OCI-LY7 (cell line): Measurements from ENCODE around the gene TPRG1. TPM values are rescaled to one million over a fixed set of nuclear protein-coding genes. Genes with fewer than 3 reads are reported as not detected.

Source experiments
- BruUV-seq: library from RNA; stranded (reverse); fragments of 400-500 nt; replicated peaks from 2 replicates; lab custom pipeline; 2021; lab: Mats Ljungman, UMichigan
- CTCF ChIA-PET: fragments of 300-600 bp; sonication (Branson Sonifier 250); formaldehyde crosslinking; loops from one replicate; lab custom pipeline; 2022; ENCODE audit warnings: antibody characterized with exemption; ENCODE audit not compliant: unreplicated experiment; lab: Charles Lee
- POLR2A ChIA-PET: fragments of 300-600 bp; sonication (Branson Sonifier 250); formaldehyde crosslinking; loops from one replicate; lab custom pipeline; 2022; ENCODE audit warnings: antibody characterized with exemption; lab: Charles Lee
- DNase-seq: peaks from one replicate; pipeline ENCODE4 v3.0.0-alpha.2; 2015; ENCODE audit warnings: low spot score
- H2AFZ ChIP-seq: fragments of 200-600 bp; sonication (generic), shearing (Covaris generic); 2 replicates; pipeline ENCODE4 v1.6.1; 2014; ENCODE audit warnings: mild to moderate bottlenecking, antibody characterized with exemption, low read length, moderate library complexity
- H3K27ac ChIP-seq: fragments of 200-600 bp; sonication (generic); 2 replicates; pipeline ENCODE4 v1.5.1; 2014; ENCODE audit warnings: mixed run types, low read depth, mild to moderate bottlenecking, moderate library complexity, low read length, inconsistent platforms; ENCODE audit not compliant: poor library complexity, severe bottlenecking
- H3K36me3 ChIP-seq: fragments of 200-600 bp; sonication (generic); 2 replicates; pipeline ENCODE4 v1.6.1; 2014; ENCODE audit warnings: mild to moderate bottlenecking, antibody characterized with exemption, low read length, moderate library complexity, mixed read lengths; ENCODE audit not compliant: insufficient read depth
- H3K4me1 ChIP-seq: fragments of 200-600 bp; sonication (generic); 2 replicates; pipeline ENCODE4 v1.5.1; 2014; ENCODE audit warnings: mild to moderate bottlenecking, low read length; ENCODE audit not compliant: insufficient read depth, poor library complexity, severe bottlenecking
- H3K4me2 ChIP-seq: fragments of 200-600 bp; sonication (generic); 2 replicates; pipeline ENCODE4 v1.6.1; 2014; ENCODE audit warnings: mild to moderate bottlenecking, low read length
- H3K4me3 ChIP-seq: fragments of 200-600 bp; sonication (generic); 2 replicates; pipeline ENCODE4 v1.5.1; 2014; ENCODE audit warnings: mild to moderate bottlenecking, low read depth, low read length; ENCODE audit not compliant: poor library complexity, severe bottlenecking
- H3K79me2 ChIP-seq: fragments of 200-600 bp; sonication (generic); 2 replicates; pipeline ENCODE4 v1.6.1; 2016; ENCODE audit warnings: low read depth, mild to moderate bottlenecking, low read length, moderate library complexity, mixed read lengths; ENCODE audit not compliant: insufficient read depth
- H3K9me2 ChIP-seq: fragments of 200-600 bp; sonication (generic); 2 replicates; pipeline ENCODE4 v1.6.1; 2016; ENCODE audit warnings: mild to moderate bottlenecking, low read length, mixed read lengths; ENCODE audit not compliant: insufficient read depth
- H3K9me3 ChIP-seq: fragments of 200-600 bp; sonication (generic); 2 replicates; pipeline ENCODE4 v1.6.1; 2014; ENCODE audit warnings: mild to moderate bottlenecking, mixed run types, low read length, mixed read lengths
- H4K20me1 ChIP-seq: fragments of 200-600 bp; sonication (generic); 2 replicates; pipeline ENCODE4 v1.6.1; 2014; ENCODE audit warnings: mild to moderate bottlenecking, antibody characterized with exemption, low read length, moderate library complexity, mixed read lengths; ENCODE audit not compliant: insufficient read depth
- EZH2phosphoT487 ChIP-seq: fragments of 200-600 bp; sonication (generic); IDR thresholded peaks from 2 replicates; pipeline ENCODE4 v1.6.1; 2018; ENCODE audit warnings: low read depth, borderline replicate concordance, mild to moderate bottlenecking, mixed run types, antibody characterized with exemption, low read length, moderate library complexity, mixed read lengths
- intact Hi-C: fragments of 100-400 bp; cut with micrococcal nuclease; formaldehyde crosslinking; loops from one replicate; pipeline ENCODE4 v1.10.0; 2022; ENCODE audit not compliant: unreplicated experiment
- total RNA-seq, 2 experiments: library from RNA; depleted of rRNA in 1 of 2; stranded (reverse); fragments of >200 nt in 1 of 2; shearing (Covaris generic) in 1 of 2; gene quantifications; 2 replicates each; pipeline ENCODE4 v1.2.3, GENCODE V29; 2014 to 2022
- TF ChIP-seq, protein P1 (sequence below): fragments of 200-600 bp; sonication (generic); conservative IDR thresholded peaks from 2 replicates; pipeline ENCODE4 v1.5.1; 2014; ENCODE audit warnings: mild to moderate bottlenecking, antibody characterized with exemption, low read length, moderate library complexity, mixed read lengths

The TPRG1 gene
- total RNA-seq, 2 experiments from 2014 or later, result 0.92 TPM; not detected in 1

DNA sequence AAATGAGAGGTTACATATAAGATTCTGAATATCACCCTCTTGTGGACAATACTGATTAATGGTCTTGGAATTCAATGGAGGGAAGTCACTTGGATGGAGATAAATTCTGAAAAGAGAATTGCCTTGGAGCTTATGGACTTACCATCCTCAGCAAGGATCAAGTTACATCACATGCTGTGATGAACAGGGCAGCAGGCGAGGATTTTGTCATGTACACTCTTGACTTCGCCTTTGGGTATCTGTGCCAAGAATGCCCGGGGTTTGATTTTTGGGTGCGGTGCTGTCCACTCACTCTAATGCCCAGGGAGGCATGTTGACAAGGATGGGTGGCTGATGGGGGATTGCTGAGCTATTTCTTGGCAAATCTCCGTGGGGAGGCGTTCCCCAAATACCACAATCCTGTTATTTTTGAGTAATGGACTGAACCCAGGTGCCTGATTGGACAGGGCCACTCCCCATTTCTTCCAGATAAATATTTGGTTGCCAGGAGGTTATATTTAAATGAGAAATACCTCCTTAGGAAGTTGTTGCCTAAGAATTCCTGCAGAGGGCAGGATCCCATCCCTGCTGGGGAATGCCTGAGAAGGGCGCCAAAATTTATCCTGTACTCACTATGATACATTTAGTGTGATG lies 96.3 kb downstream of the TPRG1 start:
- no peak for DNase-seq
- ChIA-PET POLR2A (interaction anchor here (0.7 kb wide), 1 partner anchor 302 kb away, joined by 3 read pairs; no protein-coding TSS in a partner anchor), CTCF (no interaction called here)
- intact Hi-C loops, result no loop called here
- H3K4me1 ChIP-seq, result no peaks in the 10 kb centered on the region
- H3K9me3 ChIP-seq, result no peaks in the 10 kb centered on the region
- TF ChIP-seq, protein P1, sequence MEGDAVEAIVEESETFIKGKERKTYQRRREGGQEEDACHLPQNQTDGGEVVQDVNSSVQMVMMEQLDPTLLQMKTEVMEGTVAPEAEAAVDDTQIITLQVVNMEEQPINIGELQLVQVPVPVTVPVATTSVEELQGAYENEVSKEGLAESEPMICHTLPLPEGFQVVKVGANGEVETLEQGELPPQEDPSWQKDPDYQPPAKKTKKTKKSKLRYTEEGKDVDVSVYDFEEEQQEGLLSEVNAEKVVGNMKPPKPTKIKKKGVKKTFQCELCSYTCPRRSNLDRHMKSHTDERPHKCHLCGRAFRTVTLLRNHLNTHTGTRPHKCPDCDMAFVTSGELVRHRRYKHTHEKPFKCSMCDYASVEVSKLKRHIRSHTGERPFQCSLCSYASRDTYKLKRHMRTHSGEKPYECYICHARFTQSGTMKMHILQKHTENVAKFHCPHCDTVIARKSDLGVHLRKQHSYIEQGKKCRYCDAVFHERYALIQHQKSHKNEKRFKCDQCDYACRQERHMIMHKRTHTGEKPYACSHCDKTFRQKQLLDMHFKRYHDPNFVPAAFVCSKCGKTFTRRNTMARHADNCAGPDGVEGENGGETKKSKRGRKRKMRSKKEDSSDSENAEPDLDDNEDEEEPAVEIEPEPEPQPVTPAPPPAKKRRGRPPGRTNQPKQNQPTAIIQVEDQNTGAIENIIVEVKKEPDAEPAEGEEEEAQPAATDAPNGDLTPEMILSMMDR, result peak; percentile 38; the same call in 1 of the 2 replicates
- TF ChIP-seq EZH2phosphoT487, result no peak
- no peak overlapping the region for H3K4me3 ChIP-seq
- H3K36me3 ChIP-seq, result no peaks in the 10 kb centered on the region
- no peaks in the 10 kb centered on the region for H3K9me2 ChIP-seq
- no peak overlapping the region for H3K4me2 ChIP-seq
- no peaks in the 10 kb centered on the region for H3K79me2 ChIP-seq
- no peaks in the 10 kb centered on the region for H4K20me1 ChIP-seq
- no peak overlapping the region for H3K27ac ChIP-seq
- H2AFZ ChIP-seq, result no peak overlapping the region
- BruUV-seq, result no TSS peak

DNA sequence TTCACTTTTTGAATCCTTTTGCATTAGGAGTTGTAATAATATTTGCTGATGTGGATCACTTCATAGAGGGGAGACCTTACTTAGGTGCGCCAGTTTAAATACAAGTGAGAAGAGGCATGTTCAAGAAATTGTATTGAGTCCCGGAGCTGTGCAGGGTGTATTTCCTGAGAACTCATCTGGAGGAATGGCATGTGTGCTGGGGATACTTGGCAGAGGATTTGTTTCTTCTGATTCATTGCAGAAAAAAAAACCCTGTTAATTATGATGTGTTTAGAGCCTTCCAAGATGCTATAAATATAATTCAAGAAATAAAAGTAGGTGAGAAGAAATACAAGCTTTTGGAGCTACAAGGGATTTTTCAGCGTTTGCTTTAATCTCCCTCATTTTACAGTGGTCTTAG lies 97.6 kb downstream of the TPRG1 start:
- Histone ChIP-seq H3K36me3 (no peaks in the 10 kb centered on the region), H3K4me2 (no peak overlapping the region), H3K9me2 (no peaks in the 10 kb centered on the region), H3K4me3 (no peak overlapping the region), H3K4me1 (no peaks in the 10 kb centered on the region), H2AFZ (no peak overlapping the region), H4K20me1 (no peaks in the 10 kb centered on the region), H3K27ac (no peak overlapping the region), H3K79me2 (no peaks in the 10 kb centered on the region), H3K9me3 (no peaks in the 10 kb centered on the region)
- TF ChIP-seq, protein P1, result no peak
- no peak for TF ChIP-seq EZH2phosphoT487
- ChIA-PET POLR2A (interaction anchor here (0.7 to 1.2 kb wide), 5 partner anchors 11 to 871 kb away, joined by 3 to 6 read pairs (median 4); no protein-coding TSS in a partner anchor), CTCF (no interaction called here)
- no peak for DNase-seq
- intact Hi-C loops, result no loop called here
- BruUV-seq, result no TSS peak

DNA sequence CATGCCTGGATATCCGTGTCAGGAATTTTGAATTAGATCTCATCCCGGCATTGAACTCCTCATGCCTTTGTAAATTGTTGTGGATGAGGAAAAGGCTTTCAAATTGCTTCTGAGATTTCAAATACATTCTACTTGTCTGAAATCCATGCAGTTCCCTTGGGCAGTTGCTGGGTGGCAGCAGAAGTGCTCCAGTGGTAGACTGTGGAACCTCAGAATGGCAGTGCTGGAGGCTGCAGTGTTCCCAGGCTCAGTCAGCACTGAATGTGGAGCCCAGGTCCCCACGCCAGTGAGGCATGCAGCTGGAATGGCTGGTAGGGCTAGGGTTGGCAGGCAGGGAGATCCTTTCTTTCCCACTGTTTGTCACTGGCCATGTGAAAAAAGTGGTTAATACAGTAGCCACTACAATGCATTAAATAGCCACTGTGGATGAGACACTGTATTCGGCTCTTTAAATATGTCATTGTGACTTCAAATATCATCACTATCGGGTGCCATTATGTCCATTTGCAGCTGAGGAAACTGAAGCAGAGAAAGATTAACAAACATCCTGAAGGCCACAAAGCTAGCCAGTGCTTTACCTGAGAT lies 98.6 kb downstream of the TPRG1 start:
- no peak overlapping the region for H3K4me2 ChIP-seq
- no TSS peak for BruUV-seq
- H3K9me2 ChIP-seq, result no peaks in the 10 kb centered on the region
- no peak overlapping the region for H3K4me3 ChIP-seq
- no peaks in the 10 kb centered on the region for H3K79me2 ChIP-seq
- no peaks in the 10 kb centered on the region for H4K20me1 ChIP-seq
- DNase-seq, result peak; percentile 61
- H3K9me3 ChIP-seq, result no peaks in the 10 kb centered on the region
- H2AFZ ChIP-seq, result no peak overlapping the region
- TF ChIP-seq EZH2phosphoT487, result no peak
- TF ChIP-seq, protein P1, result peak; percentile 75
- intact Hi-C loops, result loop anchor here (5.0 to 10.0 kb wide), 2 partner anchors 117 to 314 kb away; no protein-coding TSS in a partner anchor
- H3K36me3 ChIP-seq, result no peaks in the 10 kb centered on the region
- H3K4me1 ChIP-seq, result no peaks in the 10 kb centered on the region
- ChIA-PET CTCF (no interaction called here), POLR2A (interaction anchor here (0.6 to 1.0 kb wide), 7 partner anchors 8 to 870 kb away, joined by 3 to 6 read pairs (median 3); no protein-coding TSS in a partner anchor)
- H3K27ac ChIP-seq, result no peak overlapping the region
